Measurements from ENCODE around the gene SUGP1.

SUGP1 gene

GRCh38 chr19:19321141-19321577 is 850 bp upstream of the SUGP1 start:
- peak; percentile 26 for DNase-seq
- no peaks in the 10 kb centered on the region for H3K27me3 ChIP-seq (ENCODE audit: insufficient read depth, low read length, poor library complexity)
- H3K4me2 ChIP-seq (ENCODE audit: insufficient read depth, low read length): peak overlapping the region; percentile 90
- peak overlapping the region; percentile 90 for H3K9ac ChIP-seq (ENCODE audit: low read depth, low read length)
- no peaks in the 10 kb centered on the region for H3K9me3 ChIP-seq (ENCODE audit: insufficient read depth, low read length, severe bottlenecking)
- TF ChIP-seq CTCF (IDR thresholded peaks at IDR 0.05; ENCODE audit: borderline replicate concordance, extremely low read depth, low read length, poor library complexity, severe bottlenecking) (no peak), EZH2 (IDR thresholded peaks at IDR 0.05; ENCODE audit: borderline replicate concordance, low read depth, low read length, severe bottlenecking) (no peak)
- peak overlapping the region; percentile 96 for H2AFZ ChIP-seq (ENCODE audit: low read depth, low read length)
- peaks cover 18% of the 10 kb centered on the region for H4K20me1 ChIP-seq (ENCODE audit: insufficient read depth, low read length)
- H3K27ac ChIP-seq (ENCODE audit: low read length): peak overlapping the region; percentile 97
- ATAC-seq (ENCODE audit: insufficient read depth, low read depth): 0 out of 3 replicates have a peak, but pooled peaks have one; percentile 4
- peak overlapping the region; percentile 61 to 85 for H3K4me3 ChIP-seq (ENCODE audit: low read depth in 1 of 2, low read length in 2 of 2)
- H3K36me3 ChIP-seq (ENCODE audit: insufficient read depth, low read length): peaks cover 36% of the 10 kb centered on the region
- H3K4me1 ChIP-seq (ENCODE audit: insufficient read depth, low read length): peaks cover 41% of the 10 kb centered on the region
- H3K79me2 ChIP-seq (ENCODE audit: insufficient read depth, low read length): peaks cover 88% of the 10 kb centered on the region

- H3K4me3 ChIP-seq (ENCODE audit: low read depth in 1 of 2, low read length in 2 of 2): peak overlapping the region; percentile 61 to 85
- H3K4me2 ChIP-seq (ENCODE audit: insufficient read depth, low read length): peak overlapping the region; percentile 90
- no peaks in the 10 kb centered on the region for H3K9me3 ChIP-seq (ENCODE audit: insufficient read depth, low read length, severe bottlenecking)
- H3K36me3 ChIP-seq (ENCODE audit: insufficient read depth, low read length): peaks cover 36% of the 10 kb centered on the region
- H3K9ac ChIP-seq (ENCODE audit: low read depth, low read length): peak overlapping the region; percentile 90
- TF ChIP-seq EZH2 (IDR thresholded peaks at IDR 0.05; ENCODE audit: borderline replicate concordance, low read depth, low read length, severe bottlenecking) (no peak), CTCF (IDR thresholded peaks at IDR 0.05; ENCODE audit: borderline replicate concordance, extremely low read depth, low read length, poor library complexity, severe bottlenecking) (no peak)
- DNase-seq (no peak), ATAC-seq (ENCODE audit: insufficient read depth, low read depth) (no peak)
- H3K4me1 ChIP-seq (ENCODE audit: insufficient read depth, low read length): peaks cover 41% of the 10 kb centered on the region
- peaks cover 20% of the 10 kb centered on the region for H4K20me1 ChIP-seq (ENCODE audit: insufficient read depth, low read length)
- peaks cover 78% of the 10 kb centered on the region for H3K79me2 ChIP-seq (ENCODE audit: insufficient read depth, low read length)
- H2AFZ ChIP-seq (ENCODE audit: low read depth, low read length): peak overlapping the region; percentile 96
- H3K27ac ChIP-seq (ENCODE audit: low read length): peak overlapping the region; percentile 97
- no peaks in the 10 kb centered on the region for H3K27me3 ChIP-seq (ENCODE audit: insufficient read depth, low read length, poor library complexity)
These were observed 463 bp downstream of the SUGP1 start for GRCh38 chr19:19319732-19320360.

GRCh38 chr19:19316082-19316481 is 4.2 kb downstream of the SUGP1 start:
- H3K36me3 ChIP-seq (ENCODE audit: insufficient read depth, low read length): peaks cover 39% of the 10 kb centered on the region

More at GRCh38 chr19:19316082-19316481, 4.2 kb downstream of the SUGP1 start:
- ATAC-seq (ENCODE audit: insufficient read depth, low read depth) (no peak), DNase-seq (no peak)
- Histone ChIP-seq H3K4me2 (ENCODE audit: insufficient read depth, low read length) (no peak overlapping the region), H3K4me3 (ENCODE audit: low read depth in 1 of 2, low read length in 2 of 2) (no peak overlapping the region), H3K4me1 (ENCODE audit: insufficient read depth, low read length) (peaks cover 18% of the 10 kb centered on the region), H3K79me2 (ENCODE audit: insufficient read depth, low read length) (peaks cover 51% of the 10 kb centered on the region), H4K20me1 (ENCODE audit: insufficient read depth, low read length) (peaks cover 7% of the 10 kb centered on the region; the same call in 1 of the 2 replicates), H3K27ac (ENCODE audit: low read length) (no peak overlapping the region), H2AFZ (ENCODE audit: low read depth, low read length) (no peak overlapping the region), H3K9me3 (ENCODE audit: insufficient read depth, low read length, severe bottlenecking) (no peaks in the 10 kb centered on the region), H3K9ac (ENCODE audit: low read depth, low read length) (no peak overlapping the region), H3K27me3 (ENCODE audit: insufficient read depth, low read length, poor library complexity) (no peaks in the 10 kb centered on the region)
- TF ChIP-seq CTCF (IDR thresholded peaks at IDR 0.05; ENCODE audit: borderline replicate concordance, extremely low read depth, low read length, poor library complexity, severe bottlenecking): no peak

Measured in DND-41 (cell line).